Neural cell (in vitro differentiated cells): ENCODE data around the gene CAST. TPM values are rescaled to one million over a fixed set of nuclear protein-coding genes. Genes with fewer than 3 reads are reported as not detected.

Experiments used
- H2AFZ ChIP-seq: fragments of 200-600, 300-800 bp; sonication (generic), shearing (Covaris generic); 2 replicates; pipeline ENCODE4 v1.6.0; 2014; ENCODE audit warnings: low read depth, mild to moderate bottlenecking, antibody characterized with exemption, low read length, moderate library complexity
- H3F3A ChIP-seq: fragments of 200-600 bp; shearing (Covaris generic); 2 replicates; pipeline ENCODE4 v1.6.1; 2016; ENCODE audit warnings: mild to moderate bottlenecking, moderate library complexity, mixed read lengths, antibody characterized with exemption, low read length; ENCODE audit not compliant: insufficient read depth, poor library complexity, severe bottlenecking
- H3K27ac ChIP-seq: fragments of 200-600, 300-800 bp; sonication (generic), shearing (Covaris generic); 2 replicates; pipeline ENCODE4 v1.5.1; 2014; ENCODE audit warnings: mild to moderate bottlenecking, low read length, moderate library complexity
- H3K27me3 ChIP-seq: fragments of 300-800, 200-600 bp; sonication (generic), shearing (Covaris generic); 2 replicates; pipeline ENCODE4 v1.6.0; 2014; ENCODE audit warnings: mild to moderate bottlenecking, low read depth, low read length, moderate library complexity; ENCODE audit not compliant: insufficient read depth
- H3K36me3 ChIP-seq: fragments of 300-800, 200-600 bp; sonication (generic), shearing (Covaris generic); 2 replicates; pipeline ENCODE4 v1.5.1; 2014; ENCODE audit warnings: mild to moderate bottlenecking, antibody characterized with exemption, low read length, moderate library complexity; ENCODE audit not compliant: insufficient read depth
- H3K4me2 ChIP-seq: fragments of 300-800, 200-600 bp; sonication (generic), shearing (Covaris generic); 2 replicates; pipeline ENCODE4 v1.6.0; 2014; ENCODE audit warnings: mild to moderate bottlenecking, low read length
- H3K4me3 ChIP-seq: fragments of 300-800, 200-600 bp; sonication (generic), shearing (Covaris generic); 2 replicates; pipeline ENCODE4 v1.5.1; 2014; ENCODE audit warnings: mild to moderate bottlenecking, low read length, moderate library complexity
- H3K79me2 ChIP-seq: fragments of 200-600 bp; shearing (Covaris generic); replicated peaks from 2 replicates; pipeline ENCODE4 v1.6.0; 2014; ENCODE audit warnings: mild to moderate bottlenecking, low read length, moderate library complexity; ENCODE audit not compliant: insufficient read depth
- H3K9ac ChIP-seq: fragments of 300-800, 200-600 bp; sonication (generic), shearing (Covaris generic); 2 replicates; pipeline ENCODE4 v1.6.1; 2016; ENCODE audit warnings: mild to moderate bottlenecking, low read length, mixed read lengths
- H3K9me2 ChIP-seq: fragments of 200-600 bp; shearing (Covaris generic); 2 replicates; pipeline ENCODE4 v1.6.1; 2016; ENCODE audit warnings: mild to moderate bottlenecking, low read length, mixed read lengths; ENCODE audit not compliant: insufficient read depth
- H3K9me3 ChIP-seq: fragments of 200-600, 300-800 bp; sonication (generic), shearing (Covaris generic); 2 replicates; pipeline ENCODE4 v1.6.1; 2016; ENCODE audit warnings: mild to moderate bottlenecking, mixed run types, low read length, moderate library complexity, mixed read lengths
- H4K20me1 ChIP-seq: fragments of 200-600 bp; shearing (Covaris generic); 2 replicates; pipeline ENCODE4 v1.6.1; 2016; ENCODE audit warnings: mild to moderate bottlenecking, mixed run types; ENCODE audit not compliant: insufficient read depth
- EP300 ChIP-seq: fragments of 450-650 bp; conservative IDR thresholded peaks from 2 replicates; pipeline ENCODE4 v1.6.1; 2014; ENCODE audit warnings: antibody characterized with exemption, mild to moderate bottlenecking, moderate library complexity; ENCODE audit not compliant: poor library complexity, severe bottlenecking
- EZH2 ChIP-seq: fragments of 200-600, 300-800 bp; shearing (Covaris generic), sonication (generic); IDR thresholded peaks from 2 replicates; pipeline ENCODE4 v1.6.1; 2014; ENCODE audit warnings: antibody characterized with exemption, low read length, borderline replicate concordance, mild to moderate bottlenecking; ENCODE audit not compliant: insufficient read depth, poor library complexity, severe bottlenecking
- MXI1 ChIP-seq: fragments of 450-650 bp; conservative IDR thresholded peaks from 2 replicates; pipeline ENCODE4 v1.6.1; 2014; ENCODE audit warnings: antibody characterized with exemption, mild to moderate bottlenecking; ENCODE audit not compliant: poor library complexity, severe bottlenecking
- POLR2AphosphoS5 ChIP-seq: IDR thresholded peaks from 2 replicates; pipeline ENCODE4 v1.6.1; 2012
- RAD21 ChIP-seq: fragments of 450-650 bp; conservative IDR thresholded peaks from 2 replicates; pipeline ENCODE4 v1.6.1; 2014; ENCODE audit warnings: antibody characterized with exemption, mild to moderate bottlenecking, moderate library complexity
- SMC3 ChIP-seq: fragments of 450-650 bp; conservative IDR thresholded peaks from 2 replicates; pipeline ENCODE4 v1.6.1; 2014; ENCODE audit warnings: antibody characterized with exemption, mild to moderate bottlenecking, moderate library complexity; ENCODE audit not compliant: poor library complexity
- TAF1 ChIP-seq: IDR thresholded peaks from 2 replicates; pipeline ENCODE4 v1.6.1; 2012; ENCODE audit warnings: low read depth
- polyA plus RNA-seq: library from polyadenylated mRNA; depleted of rRNA; stranded (reverse); fragments of >200 nt; gene quantifications from 2 replicates; pipeline ENCODE4 v1.2.3, GENCODE V29; 2014
- TF ChIP-seq, protein P1 (sequence below): fragments of 450-650 bp; IDR thresholded peaks from 2 replicates; pipeline ENCODE4 v1.5.1; 2014; ENCODE audit warnings: antibody characterized with exemption, mild to moderate bottlenecking, moderate library complexity; ENCODE audit not compliant: poor library complexity, severe bottlenecking
- TF ChIP-seq, protein P2 (sequence below): IDR thresholded peaks from 2 replicates; pipeline ENCODE4 v1.6.1; 2012; ENCODE audit warnings: borderline replicate concordance

The CAST gene
- polyA plus RNA-seq, 1 donor from 2014 or later, result 8.4 TPM

DNA sequence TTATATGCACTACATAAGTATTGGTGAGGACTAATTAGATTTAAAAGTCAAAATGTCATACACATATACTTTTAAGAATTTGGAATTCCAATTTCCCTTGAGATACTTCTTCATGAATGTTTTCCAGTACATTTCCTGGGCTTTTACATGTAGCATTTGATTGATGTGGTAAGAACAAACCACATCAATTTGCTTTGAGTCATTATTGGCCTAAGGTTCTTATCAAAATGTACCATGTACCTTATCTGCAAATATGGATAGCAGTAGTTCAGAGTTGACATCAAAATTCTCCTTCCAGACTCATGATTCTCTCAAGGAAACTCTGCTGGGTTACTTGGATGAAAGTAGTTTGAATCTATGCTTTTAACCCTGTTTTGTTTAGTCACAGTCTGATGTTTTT, 2.5 kb downstream of the CAST start:
- TF ChIP-seq, protein P1, sequence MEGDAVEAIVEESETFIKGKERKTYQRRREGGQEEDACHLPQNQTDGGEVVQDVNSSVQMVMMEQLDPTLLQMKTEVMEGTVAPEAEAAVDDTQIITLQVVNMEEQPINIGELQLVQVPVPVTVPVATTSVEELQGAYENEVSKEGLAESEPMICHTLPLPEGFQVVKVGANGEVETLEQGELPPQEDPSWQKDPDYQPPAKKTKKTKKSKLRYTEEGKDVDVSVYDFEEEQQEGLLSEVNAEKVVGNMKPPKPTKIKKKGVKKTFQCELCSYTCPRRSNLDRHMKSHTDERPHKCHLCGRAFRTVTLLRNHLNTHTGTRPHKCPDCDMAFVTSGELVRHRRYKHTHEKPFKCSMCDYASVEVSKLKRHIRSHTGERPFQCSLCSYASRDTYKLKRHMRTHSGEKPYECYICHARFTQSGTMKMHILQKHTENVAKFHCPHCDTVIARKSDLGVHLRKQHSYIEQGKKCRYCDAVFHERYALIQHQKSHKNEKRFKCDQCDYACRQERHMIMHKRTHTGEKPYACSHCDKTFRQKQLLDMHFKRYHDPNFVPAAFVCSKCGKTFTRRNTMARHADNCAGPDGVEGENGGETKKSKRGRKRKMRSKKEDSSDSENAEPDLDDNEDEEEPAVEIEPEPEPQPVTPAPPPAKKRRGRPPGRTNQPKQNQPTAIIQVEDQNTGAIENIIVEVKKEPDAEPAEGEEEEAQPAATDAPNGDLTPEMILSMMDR, result no peak
- no peak for TF ChIP-seq MXI1
- no peak for TF ChIP-seq POLR2AphosphoS5
- TF ChIP-seq, protein P2, sequence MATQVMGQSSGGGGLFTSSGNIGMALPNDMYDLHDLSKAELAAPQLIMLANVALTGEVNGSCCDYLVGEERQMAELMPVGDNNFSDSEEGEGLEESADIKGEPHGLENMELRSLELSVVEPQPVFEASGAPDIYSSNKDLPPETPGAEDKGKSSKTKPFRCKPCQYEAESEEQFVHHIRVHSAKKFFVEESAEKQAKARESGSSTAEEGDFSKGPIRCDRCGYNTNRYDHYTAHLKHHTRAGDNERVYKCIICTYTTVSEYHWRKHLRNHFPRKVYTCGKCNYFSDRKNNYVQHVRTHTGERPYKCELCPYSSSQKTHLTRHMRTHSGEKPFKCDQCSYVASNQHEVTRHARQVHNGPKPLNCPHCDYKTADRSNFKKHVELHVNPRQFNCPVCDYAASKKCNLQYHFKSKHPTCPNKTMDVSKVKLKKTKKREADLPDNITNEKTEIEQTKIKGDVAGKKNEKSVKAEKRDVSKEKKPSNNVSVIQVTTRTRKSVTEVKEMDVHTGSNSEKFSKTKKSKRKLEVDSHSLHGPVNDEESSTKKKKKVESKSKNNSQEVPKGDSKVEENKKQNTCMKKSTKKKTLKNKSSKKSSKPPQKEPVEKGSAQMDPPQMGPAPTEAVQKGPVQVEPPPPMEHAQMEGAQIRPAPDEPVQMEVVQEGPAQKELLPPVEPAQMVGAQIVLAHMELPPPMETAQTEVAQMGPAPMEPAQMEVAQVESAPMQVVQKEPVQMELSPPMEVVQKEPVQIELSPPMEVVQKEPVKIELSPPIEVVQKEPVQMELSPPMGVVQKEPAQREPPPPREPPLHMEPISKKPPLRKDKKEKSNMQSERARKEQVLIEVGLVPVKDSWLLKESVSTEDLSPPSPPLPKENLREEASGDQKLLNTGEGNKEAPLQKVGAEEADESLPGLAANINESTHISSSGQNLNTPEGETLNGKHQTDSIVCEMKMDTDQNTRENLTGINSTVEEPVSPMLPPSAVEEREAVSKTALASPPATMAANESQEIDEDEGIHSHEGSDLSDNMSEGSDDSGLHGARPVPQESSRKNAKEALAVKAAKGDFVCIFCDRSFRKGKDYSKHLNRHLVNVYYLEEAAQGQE, result no peak
- TF ChIP-seq TAF1, result no peak
- TF ChIP-seq RAD21, result no peak
- TF ChIP-seq EP300, result no peak
- no peaks in the 10 kb centered on the region for H3K36me3 ChIP-seq

DNA sequence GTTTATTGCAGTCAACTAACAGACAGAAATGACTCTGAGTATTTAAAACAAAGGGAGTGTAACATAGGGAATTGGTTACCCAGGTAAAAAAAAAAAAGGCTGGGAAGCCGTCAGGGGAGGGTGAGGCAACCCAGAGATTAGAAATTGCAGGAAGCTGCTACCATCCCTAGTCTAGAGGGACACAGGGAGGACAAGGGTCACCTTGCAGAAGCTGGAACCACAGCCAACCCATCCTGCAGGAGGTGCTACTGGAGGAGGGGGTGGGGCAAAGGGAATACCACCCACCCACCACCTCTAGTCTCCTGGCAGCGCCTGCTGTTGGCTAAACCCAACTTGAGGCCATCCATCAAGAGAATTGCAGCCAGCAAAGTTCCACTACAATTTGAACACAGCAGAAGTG, 6.5 kb downstream of the CAST start:
- no peak for TF ChIP-seq RAD21
- TF ChIP-seq, protein P1, result no peak
- TF ChIP-seq EP300, result no peak
- no peak for TF ChIP-seq TAF1
- TF ChIP-seq, protein P2, result no peak
- TF ChIP-seq MXI1, result no peak
- no peak for TF ChIP-seq EZH2
- TF ChIP-seq POLR2AphosphoS5, result no peak
- no peak for TF ChIP-seq SMC3
- Histone ChIP-seq H3K9me2 (no peaks in the 10 kb centered on the region), H3K27me3 (peaks cover 9% of the 10 kb centered on the region), H3F3A (no peaks in the 10 kb centered on the region), H4K20me1 (no peaks in the 10 kb centered on the region), H3K9ac (no peak overlapping the region), H3K9me3 (no peaks in the 10 kb centered on the region), H3K36me3 (no peaks in the 10 kb centered on the region), H3K4me3 (no peak overlapping the region), H3K27ac (no peak overlapping the region), H3K79me2 (no peaks in the 10 kb centered on the region), H3K4me2 (no peak overlapping the region), H2AFZ (no peak overlapping the region)

More for the DNA sequence above, 2.5 kb downstream of the CAST start:
- H2AFZ ChIP-seq, result no peak overlapping the region
- H3F3A ChIP-seq, result no peaks in the 10 kb centered on the region
- peaks cover 48% of the 10 kb centered on the region for H3K27me3 ChIP-seq
- no peak overlapping the region for H3K4me3 ChIP-seq
- H3K27ac ChIP-seq, result no peak overlapping the region
- no peaks in the 10 kb centered on the region for H3K9me2 ChIP-seq
- H3K9me3 ChIP-seq, result no peaks in the 10 kb centered on the region
- H3K4me2 ChIP-seq, result no peak overlapping the region
- no peaks in the 10 kb centered on the region for H3K79me2 ChIP-seq
- H3K9ac ChIP-seq, result no peak overlapping the region
- no peaks in the 10 kb centered on the region for H4K20me1 ChIP-seq
